ENCODE results near the gene LARP4B. TPM values are rescaled to one million over a fixed set of nuclear protein-coding genes. Genes with fewer than 3 reads are reported as not detected.

LARP4B gene
- total RNA-seq, 1 donor from 2014 or later: 64.2 TPM

GRCh38 chr10:797179-797578 lies 134.3 kb downstream of the LARP4B start:
- Histone ChIP-seq H3K4me1 (no peaks in the 10 kb centered on the region), H3K9me3 (replicated peaks) (peaks cover 4% of the 10 kb centered on the region), H3K27ac (replicated peaks) (no peak overlapping the region), H3K27me3 (ENCODE audit: low read depth) (no peaks in the 10 kb centered on the region), H3K4me3 (no peak overlapping the region), H3K36me3 (no peaks in the 10 kb centered on the region)
- TF ChIP-seq CTCF (IDR thresholded peaks at IDR 0.05; ENCODE audit: borderline replicate concordance): no peak
- intact Hi-C loops (cut with micrococcal nuclease): no loop called here
- DNase-seq: no peak

GRCh38 chr10:796233-796632 lies 135.3 kb downstream of the LARP4B start:
- Histone ChIP-seq H3K36me3 (no peaks in the 10 kb centered on the region), H3K4me1 (no peaks in the 10 kb centered on the region), H3K27ac (replicated peaks) (no peak overlapping the region), H3K4me3 (no peak overlapping the region), H3K27me3 (ENCODE audit: low read depth) (no peaks in the 10 kb centered on the region), H3K9me3 (replicated peaks) (peaks cover 4% of the 10 kb centered on the region)
- DNase-seq: no peak
- intact Hi-C loops (cut with micrococcal nuclease): no loop called here
- TF ChIP-seq CTCF (IDR thresholded peaks at IDR 0.05; ENCODE audit: borderline replicate concordance): no peak

- TF ChIP-seq CTCF (IDR thresholded peaks at IDR 0.05; ENCODE audit: borderline replicate concordance): peak; percentile 53
These were observed 137.0 kb downstream of the LARP4B start for GRCh38 chr10:794382-794956.

GRCh38 chr10:792792-793100 lies 138.8 kb downstream of the LARP4B start:
- Histone ChIP-seq H3K27me3 (ENCODE audit: low read depth) (no peaks in the 10 kb centered on the region), H3K4me3 (no peak overlapping the region), H3K36me3 (no peaks in the 10 kb centered on the region), H3K9me3 (replicated peaks) (peaks cover 4% of the 10 kb centered on the region), H3K4me1 (peaks cover 17% of the 10 kb centered on the region), H3K27ac (replicated peaks) (no peak overlapping the region)
- no peak for TF ChIP-seq CTCF (IDR thresholded peaks at IDR 0.05; ENCODE audit: borderline replicate concordance)
- DNase-seq: no peak
- intact Hi-C loops (cut with micrococcal nuclease): no loop called here

More at GRCh38 chr10:794382-794956, 137.0 kb downstream of the LARP4B start:
- intact Hi-C loops (cut with micrococcal nuclease): no loop called here
- no peak for DNase-seq
- Histone ChIP-seq H3K36me3 (no peaks in the 10 kb centered on the region), H3K27me3 (ENCODE audit: low read depth) (no peaks in the 10 kb centered on the region), H3K9me3 (replicated peaks) (peaks cover 4% of the 10 kb centered on the region), H3K27ac (replicated peaks) (no peak overlapping the region), H3K4me1 (peaks cover 5% of the 10 kb centered on the region), H3K4me3 (no peak overlapping the region)

GRCh38 chr10:792083-792791 lies 139.3 kb downstream of the LARP4B start:
- Histone ChIP-seq H3K27me3 (ENCODE audit: low read depth) (no peaks in the 10 kb centered on the region), H3K36me3 (no peaks in the 10 kb centered on the region), H3K9me3 (replicated peaks) (peaks cover 4% of the 10 kb centered on the region), H3K27ac (replicated peaks) (no peak overlapping the region), H3K4me1 (peaks cover 17% of the 10 kb centered on the region), H3K4me3 (no peak overlapping the region)
- no peak for DNase-seq
- no peak for TF ChIP-seq CTCF (IDR thresholded peaks at IDR 0.05; ENCODE audit: borderline replicate concordance)
- intact Hi-C loops (cut with micrococcal nuclease): no loop called here
